Ovary (tissue), 9 donors: Measurements from ENCODE around the gene HIRIP3. TPM values are rescaled to one million over a fixed set of nuclear protein-coding genes. Genes with fewer than 3 reads are reported as not detected.

Source experiments
- DNase-seq, 5 donors: peaks; one replicate each; pipeline ENCODE4 v3.0.0-alpha.2; 2019 to 2020
- H3K27ac ChIP-seq, 2 donors: fragments of 200-600 bp; one replicate each; pipeline versions ENCODE4 v1.5.1 to v1.8.0; 2019 to 2022
- H3K27me3 ChIP-seq: fragments of 200-600 bp; one replicate; pipeline ENCODE4 v1.8.0; 2022
- H3K36me3 ChIP-seq: fragments of 200-600 bp; sonication (generic); one replicate; pipeline ENCODE4 v1.5.1; 2019
- H3K4me1 ChIP-seq: one replicate; pipeline ENCODE4 v1.8.1; 2013; ENCODE audit warnings: mild to moderate bottlenecking, moderate library complexity; ENCODE audit not compliant: insufficient read depth
- H3K4me3 ChIP-seq: fragments of 200-600 bp; sonication (generic); one replicate; pipeline ENCODE4 v1.5.1; 2017
- H3K9me3 ChIP-seq, 2 donors: fragments of 200-600 bp in 1 of 2; sonication (generic) in 1 of 2; one replicate each; pipeline versions ENCODE4 v1.5.1 to v1.8.1; 2013 to 2019; ENCODE audit warnings: mild to moderate bottlenecking in 1 of 2, moderate library complexity in 1 of 2
- CTCF ChIP-seq, 3 donors: fragments of 450-650 bp in 2 of 3; fragments of 200-600 bp in 1 of 3; IDR thresholded peaks; one replicate each; pipeline versions ENCODE4 v1.5.1 to v1.8.0; 2016 to 2022; ENCODE audit warnings: antibody characterized with exemption in 3 of 3, mild to moderate bottlenecking in 1 of 3
- EP300 ChIP-seq: sonication (generic); formaldehyde crosslinking; IDR thresholded peaks from one replicate; pipeline ENCODE4 v1.6.1; 2017; ENCODE audit warnings: antibody characterized with exemption
- POLR2A ChIP-seq: fragments of 450-650 bp; IDR thresholded peaks from one replicate; pipeline ENCODE4 v1.6.1; 2017; ENCODE audit warnings: antibody characterized with exemption, mild to moderate bottlenecking, moderate library complexity
- WGBS, 3 donors: extraction: QIAGEN DNeasy Blood & Tissue Kit in 1 of 3; methylation state at CpG; one replicate each; pipeline versions ENCODE4 v1.1.5 to v1.1.7; 2013 to 2017; 5-methylcytosine and 5-hydroxymethylcytosine counted together
- intact Hi-C, 4 donors: fragments of 100-400 bp; cut with DNase I; formaldehyde crosslinking; loops; one replicate each; pipeline versions ENCODE4 v1.11.0 to v1.15.1; 2022 to 2023
- polyA plus RNA-seq, 2 donors: library from polyadenylated mRNA; stranded (reverse); fragments of 200-250 nt in 1 of 2; fragments of 350-450 nt in 1 of 2; fragmentation: Illumina TruSeq in 1 of 2; extraction: RNeasy Lipid Tissue Mini Kit (QIAGEN cat#74804) in 1 of 2; gene quantifications; one replicate each; pipeline ENCODE4 v1.2.3, GENCODE V29; 2013 to 2014
- total RNA-seq, 7 donors: library from RNA; depleted of rRNA in 2 of 7; stranded (reverse); fragments of >200 nt in 2 of 7; fragmentation: NEBNext Ultra II Directional in 3 of 7; extraction: Animal tissue kit (Norgen Biotek cat#: 25700) in 3 of 7; gene quantifications; one replicate each; pipeline versions ENCODE4 v1.1.0 to v1.2.4, GENCODE V29; 2016 to 2023
- donor health status: DM: no; HTN: no; CAD: no; lungs with moderate emphysema.
- donor health status: DM: no; HTN: no; CAD: no.
- donor health status: Bipolar disorder and iron deficiency.
- donor health status: DM: yes; HTN: yes; CAD: no.
- donor health status: DM: no; HTN: no; CAD: no.
- donor health status: DM: yes; HTN: yes; CAD: no.

Gene HIRIP3
- total and polyA plus RNA-seq, 9 donors: 11.8 to 22.7 (median 17.1) TPM

DNA sequence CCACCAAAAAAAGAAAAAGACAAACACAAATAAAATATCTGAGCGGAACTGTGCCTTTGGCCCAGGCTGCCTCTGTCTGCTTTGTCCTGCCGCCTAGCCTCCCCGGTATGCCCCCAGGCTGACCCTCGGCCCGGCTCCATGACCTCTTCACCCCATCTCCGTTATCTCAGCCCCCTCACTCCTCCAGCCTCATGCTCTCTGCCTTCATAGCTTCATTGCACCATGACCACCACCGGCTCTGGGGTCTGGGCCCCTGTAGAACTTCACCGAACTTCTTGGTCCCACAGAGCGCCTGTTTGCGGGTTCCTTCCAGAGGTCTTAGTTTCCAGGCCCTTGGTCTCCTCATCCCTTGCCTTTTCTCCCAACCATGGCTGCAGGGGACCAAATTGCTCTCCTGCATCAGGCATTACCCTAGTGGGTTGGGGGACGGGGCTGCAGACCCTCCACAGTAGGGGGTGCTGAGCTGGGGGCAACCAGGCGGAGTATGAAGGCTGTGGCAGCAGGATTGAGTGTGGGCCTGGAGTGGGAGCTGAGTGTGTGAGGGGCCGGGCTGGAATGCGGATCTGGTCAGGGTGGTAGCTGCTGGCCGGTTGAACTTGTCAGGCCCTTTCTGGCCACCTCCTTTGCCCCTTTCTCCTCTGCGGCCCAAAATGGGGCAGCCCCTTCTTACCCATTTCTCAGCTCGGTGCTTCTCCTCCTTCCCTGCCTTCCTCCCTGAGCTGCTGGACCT is 6.9 kb downstream of the HIRIP3 start:
- Histone ChIP-seq H3K4me3 (no peak overlapping the region), H3K27ac (no peak overlapping the region), H3K9me3 (no peaks in the 10 kb centered on the region), H3K27me3 (no peaks in the 10 kb centered on the region), H3K36me3 (no peaks in the 10 kb centered on the region), H3K4me1 (no peaks in the 10 kb centered on the region)
- WGBS, 3 donors: 77 to 82% (median 81%) methylated on average over 17 of the region's 17 CpGs
- TF ChIP-seq EP300: no peak
- TF ChIP-seq POLR2A: no peak
- TF ChIP-seq CTCF (IDR thresholded peaks at IDR 0.05): no peak
- intact Hi-C loops: no loop called here
- DNase-seq: peak in 1 of 5 donors; percentile 23

- Histone ChIP-seq H3K4me1 (no peaks in the 10 kb centered on the region), H3K27me3 (no peaks in the 10 kb centered on the region), H3K4me3 (no peak overlapping the region), H3K9me3 (no peaks in the 10 kb centered on the region), H3K27ac (no peak overlapping the region), H3K36me3 (no peaks in the 10 kb centered on the region)
- no peak for TF ChIP-seq CTCF (IDR thresholded peaks at IDR 0.05)
- no peak for TF ChIP-seq EP300
- TF ChIP-seq POLR2A: no peak
- DNase-seq: peak in 1 of 5 donors; percentile 35
- 84 to 89% (median 86%) methylated on average over 21 to 35 of the region's 35 CpGs for WGBS, 3 donors
- intact Hi-C loops: no loop called here
These were observed 7.9 kb downstream of the HIRIP3 start for GRCh38 chr16:29987371-29988085.

- Histone ChIP-seq H3K36me3 (no peaks in the 10 kb centered on the region), H3K9me3 (no peaks in the 10 kb centered on the region), H3K27ac (no peak overlapping the region), H3K27me3 (no peaks in the 10 kb centered on the region), H3K4me3 (no peak overlapping the region), H3K4me1 (no peaks in the 10 kb centered on the region)
- DNase-seq: peak in 1 of 5 donors; percentile 26
- TF ChIP-seq CTCF (IDR thresholded peaks at IDR 0.05): no peak
- no peak for TF ChIP-seq EP300
- no peak for TF ChIP-seq POLR2A
- WGBS, 3 donors: 82 to 89% (median 88%) methylated on average over 5 of the region's 5 CpGs
- intact Hi-C loops: no loop called here
These were observed 8.5 kb downstream of the HIRIP3 start for GRCh38 chr16:29986931-29987330.

DNA sequence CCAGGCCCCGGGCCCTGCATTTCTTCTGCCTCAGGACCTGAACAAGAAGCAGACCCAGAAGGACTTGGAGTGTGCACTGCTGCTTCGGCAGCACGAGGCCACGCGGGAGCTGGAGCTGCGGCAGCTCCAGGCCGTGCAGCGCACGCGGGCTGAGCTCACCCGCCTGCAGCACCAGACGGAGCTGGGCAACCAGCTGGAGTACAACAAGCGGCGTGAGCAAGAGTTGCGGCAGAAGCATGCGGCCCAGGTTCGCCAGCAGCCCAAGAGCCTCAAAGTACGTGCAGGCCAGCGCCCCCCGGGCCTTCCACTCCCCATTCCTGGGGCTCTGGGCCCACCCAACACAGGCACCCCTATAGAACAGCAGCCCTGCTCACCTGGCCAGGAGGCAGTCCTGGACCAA is 9.2 kb downstream of the HIRIP3 start:
- Histone ChIP-seq H3K4me3 (no peak overlapping the region), H3K4me1 (no peaks in the 10 kb centered on the region), H3K36me3 (no peaks in the 10 kb centered on the region), H3K27ac (no peak overlapping the region), H3K27me3 (no peaks in the 10 kb centered on the region), H3K9me3 (no peaks in the 10 kb centered on the region)
- TF ChIP-seq POLR2A (no peak), EP300 (no peak), CTCF (IDR thresholded peaks at IDR 0.05) (no peak)
- intact Hi-C loops: no loop called here
- DNase-seq: peak in 1 of 5 donors; percentile 28
- WGBS, 3 donors: 87 to 93% (median 90%) methylated on average over 20 of the region's 20 CpGs
